HepG2 (cell line): ENCODE measurements around the gene AIF1. TPM values are rescaled to one million over a fixed set of nuclear protein-coding genes. Genes with fewer than 3 reads are reported as not detected.

Source experiments
- ATF2 ChIP-seq: sonication (generic); formaldehyde crosslinking; IDR thresholded peaks from 2 replicates; pipeline ENCODE4 v1.4.0; 2020; ENCODE audit warnings: missing genetic modification reagents
- CCAR2 ChIP-seq: fragments of 200-400 bp; formaldehyde crosslinking; optimal IDR thresholded peaks from 2 replicates; pipeline ENCODE3; 2018; ENCODE audit warnings: low read depth, mild to moderate bottlenecking, low read length, moderate library complexity
- HHEX ChIP-seq: IDR thresholded peaks from 2 replicates; pipeline ENCODE4 v1.6.1; 2016; ENCODE audit warnings: control low read depth
- PHF20 ChIP-seq: sonication (generic); formaldehyde crosslinking; IDR thresholded peaks from 2 replicates; pipeline ENCODE4 v1.5.0; 2020; ENCODE audit warnings: mild to moderate bottlenecking, missing genetic modification reagents
- SRSF1 ChIP-seq: fragments of 200-400 bp; formaldehyde crosslinking; optimal IDR thresholded peaks from 2 replicates; pipeline ENCODE3; 2017; ENCODE audit warnings: mild to moderate bottlenecking, low read depth, low read length, moderate library complexity
- SYNCRIP ChIP-seq: fragments of 200-400 bp; formaldehyde crosslinking; IDR thresholded peaks from 2 replicates; pipeline ENCODE4 v1.6.1; 2018; ENCODE audit warnings: mild to moderate bottlenecking, low read depth, low read length; ENCODE audit not compliant: insufficient read depth
- YY1 ChIP-seq: IDR thresholded peaks from 2 replicates; pipeline ENCODE4 v1.6.1; 2011; ENCODE audit warnings: low read length, low read depth, moderate library complexity, mild to moderate bottlenecking; ENCODE audit not compliant: insufficient read depth, insufficient replicate concordance
- ZFP91 ChIP-seq: sonication (generic); formaldehyde crosslinking; IDR thresholded peaks from 2 replicates; pipeline ENCODE4 v1.9.0; 2022; ENCODE audit warnings: missing genetic modification reagents, mild to moderate bottlenecking, borderline replicate concordance
- ZNF17 ChIP-seq: sonication (generic); formaldehyde crosslinking; IDR thresholded peaks from 2 replicates; pipeline ENCODE4 v1.5.0; 2020; ENCODE audit warnings: mild to moderate bottlenecking, missing genetic modification reagents
- ZNF318 ChIP-seq: sonication (generic); formaldehyde crosslinking; IDR thresholded peaks from 2 replicates; pipeline ENCODE4 v1.4.0; 2020; ENCODE audit warnings: mild to moderate bottlenecking, missing genetic modification reagents
- ZNF337 ChIP-seq: sonication (generic); formaldehyde crosslinking; IDR thresholded peaks from 2 replicates; pipeline ENCODE4 v1.5.1; 2020; ENCODE audit warnings: missing genetic modification reagents, low read depth, mild to moderate bottlenecking, borderline replicate concordance
- ZNF451 ChIP-seq: sonication (generic); formaldehyde crosslinking; IDR thresholded peaks from 2 replicates; pipeline ENCODE4 v1.5.0; 2020; ENCODE audit warnings: mild to moderate bottlenecking, missing genetic modification reagents
- ZNF704 ChIP-seq: sonication (generic); formaldehyde crosslinking; IDR thresholded peaks from 2 replicates; pipeline ENCODE4 v1.8.1; 2023; ENCODE audit warnings: mild to moderate bottlenecking, inconsistent platforms, moderate library complexity, missing genetic modification reagents, borderline replicate concordance
- ZNF713 ChIP-seq: sonication (generic); formaldehyde crosslinking; IDR thresholded peaks from 2 replicates; pipeline ENCODE4 v1.4.0; 2020; ENCODE audit warnings: mild to moderate bottlenecking, missing genetic modification reagents
- ZNF781 ChIP-seq: sonication (generic); formaldehyde crosslinking; IDR thresholded peaks from 2 replicates; pipeline ENCODE4 v1.5.1; 2020; ENCODE audit warnings: borderline replicate concordance, mild to moderate bottlenecking, missing genetic modification reagents; ENCODE audit errors: not compliant biosample characterization
- polyA plus RNA-seq, 8 experiments: library from polyadenylated mRNA; depleted of rRNA in 3 of 8; stranded (reverse) in 7 of 8; unstranded in 1 of 8; fragments of >200 nt; fragmentation: Illumina TruSeq in 4 of 8; extraction: Trizol in 4 of 8; gene quantifications; 2 replicates each; pipeline versions ENCODE4 v1.2.1 to v1.2.3, GENCODE V29; 2011 to 2016; ENCODE audit warnings: low read depth in 4 of 8, missing spikeins in 1 of 8, mixed read lengths in 1 of 8; ENCODE audit not compliant: insufficient read depth in 1 of 8
- total RNA-seq, 5 experiments: library from RNA; depleted of rRNA; stranded (reverse); fragments of >200 nt; fragmentation: Illumina TruSeq; extraction: Trizol; gene quantifications; 2 replicates each; pipeline ENCODE4 v1.2.3, GENCODE V29; 2016; ENCODE audit warnings: low read depth in 1 of 5

AIF1 gene
- total and polyA plus RNA-seq, 2 of the 13 experiments (the other 11 are each of a cell fraction or from before 2014, with no cell fraction given) = 1.5 TPM; not detected in 1

GRCh38 chr6:31658983-31659648, 44.1 kb downstream of the AIF1 start (continued):
- TF ChIP-seq ZNF318 (no peak), ZNF337 (CRISPR knock-in tag) (no peak), ZFP91 (CRISPR knock-in tag) (no peak), SRSF1 (no peak), SYNCRIP (no peak), ZNF781 (CRISPR knock-in tag) (no peak), ATF2 (CRISPR knock-in tag) (no peak), ZNF704 (CRISPR knock-in tag) (no peak), CCAR2 (no peak), HHEX (0 out of 2 replicates have a peak, but pooled peaks have one; percentile 9), ZNF17 (CRISPR knock-in tag) (no peak), ZNF713 (CRISPR knock-in tag) (0 out of 2 replicates have a peak, but pooled peaks have one; percentile 46), PHF20 (CRISPR knock-in tag) (no peak), YY1 (no peak), ZNF451 (CRISPR knock-in tag) (peak; percentile 23; the same call in 1 of the 2 replicates)
